ENCODE data around the gene PSME1. TPM values are rescaled to one million over a fixed set of nuclear protein-coding genes. Genes with fewer than 3 reads are reported as not detected.

The PSME1 gene
- total and polyA plus RNA-seq, 10 of the 15 experiments (the other 5 are each of a cell fraction or from before 2014, with no cell fraction given), result 250 to 1,378 (median 412) TPM

GRCh38 chr14:24096545-24097181 is 39.3 kb upstream of the PSME1 start:
- H3K9me3 ChIP-seq (replicated peaks; ENCODE audit: control insufficient read depth, insufficient read depth, low read length), result no peaks in the 10 kb centered on the region
- H3K4me2 ChIP-seq (ENCODE audit: control insufficient read depth, insufficient read depth), result no peak overlapping the region
- POLR2A ChIA-PET, result interaction anchor here (0.5 to 6.8 kb wide), 10 partner anchors 12 to 543 kb away, joined by 3 to 90 read pairs (median 5); partner anchors contain the start of genes DCAF11, FITM1, NRL and PSME2
- ATAC-seq, result no peak
- no peaks in the 10 kb centered on the region for H3K27me3 ChIP-seq (replicated peaks in 1 of 2; ENCODE audit: control insufficient read depth in 2 of 2, insufficient read depth in 2 of 2, low read length in 1 of 2)
- no peak overlapping the region for H3K27ac ChIP-seq (ENCODE audit: control insufficient read depth, insufficient read depth)
- H3K36me3 ChIP-seq (ENCODE audit: control insufficient read depth in 2 of 2, insufficient read depth in 2 of 2, low read length in 1 of 2), result peaks cover 4 to 14% of the 10 kb centered on the region in 2 experiments; a peak in 3 of 4 replicates
- no peak overlapping the region for H3K9ac ChIP-seq (ENCODE audit: control insufficient read depth, insufficient read depth, low read length)
- BruUV-seq (replicated peaks), result no TSS peak
- RAD21 ChIA-PET (ENCODE audit: unreplicated experiment), result interaction anchor here (1.5 to 9.1 kb wide), 8 partner anchors 11 to 138 kb away, joined by 3 to 153 read pairs (median 24); partner anchors contain the start of genes DCAF11, IRF9, NRL and PSME1
- no peak for DNase-seq (ENCODE audit: low read depth, low spot score)
- 85% methylated on average over 8 of the region's 8 CpGs for WGBS (ENCODE audit: insufficient coverage, insufficient replicate concordance, low lambda C conversion rate, missing lambda C conversion rate)
- TF ChIP-seq SUZ12 (IDR thresholded peaks at IDR 0.05; ENCODE audit: unreplicated experiment) (no peak), EGR1 (IDR thresholded peaks at IDR 0.05; ENCODE audit: borderline replicate concordance in 1 of 2, low read depth in 2 of 2, low read length in 2 of 2) (no peak)
- H3K79me2 ChIP-seq (ENCODE audit: control insufficient read depth, insufficient read depth, low read length), result peaks cover 24% of the 10 kb centered on the region
- CTCF ChIA-PET, result interaction anchor here (0.7 to 11.2 kb wide), 5 partner anchors 9 to 335 kb away, joined by 3 to 294 read pairs (median 55); partner anchors contain the start of gene IRF9
- FAIRE-seq, result no peak
- no peak overlapping the region for H3K4me3 ChIP-seq
- H3K4me1 ChIP-seq (ENCODE audit: control insufficient read depth, insufficient read depth, low read length), result 0 out of 2 replicates have a peak, but pooled peaks cover 3% of the 10 kb centered on the region
- intact Hi-C loops (cut with micrococcal nuclease; ENCODE audit: unreplicated experiment) (no loop called here), in situ Hi-C loops (cut with MboI) (no loop called here)
- no peak overlapping the region for H2AFZ ChIP-seq (ENCODE audit: control insufficient read depth, low read depth, low read length)
- SMC1A ChIA-PET (ENCODE audit: uncharacterized antibody, unreplicated experiment), result interaction anchor here (1.8 to 9.2 kb wide), 6 partner anchors 10 to 64 kb away, joined by 4 to 195 read pairs (median 24); partner anchors contain the start of genes DCAF11, IRF9, NRL and PSME2
- H4K20me1 ChIP-seq (ENCODE audit: control insufficient read depth, insufficient read depth), result no peaks in the 10 kb centered on the region

GRCh38 chr14:24098229-24098926 is 37.6 kb upstream of the PSME1 start:
- Histone ChIP-seq H3K4me1 (ENCODE audit: control insufficient read depth, insufficient read depth, low read length) (0 out of 2 replicates have a peak, but pooled peaks cover 3% of the 10 kb centered on the region), H3K27me3 (replicated peaks in 1 of 2; ENCODE audit: control insufficient read depth in 2 of 2, insufficient read depth in 2 of 2, low read length in 1 of 2) (no peaks in the 10 kb centered on the region), H4K20me1 (ENCODE audit: control insufficient read depth, insufficient read depth) (no peaks in the 10 kb centered on the region), H3K36me3 (ENCODE audit: control insufficient read depth in 2 of 2, insufficient read depth in 2 of 2, low read length in 1 of 2) (peaks cover 7 to 14% of the 10 kb centered on the region in 2 experiments; a peak in 3 of 4 replicates), H3K4me3 (no peak overlapping the region), H3K4me2 (ENCODE audit: control insufficient read depth, insufficient read depth) (no peak overlapping the region), H3K79me2 (ENCODE audit: control insufficient read depth, insufficient read depth, low read length) (peaks cover 24% of the 10 kb centered on the region), H3K9ac (ENCODE audit: control insufficient read depth, insufficient read depth, low read length) (no peak overlapping the region), H2AFZ (ENCODE audit: control insufficient read depth, low read depth, low read length) (no peak overlapping the region), H3K27ac (ENCODE audit: control insufficient read depth, insufficient read depth) (no peak overlapping the region), H3K9me3 (replicated peaks; ENCODE audit: control insufficient read depth, insufficient read depth, low read length) (no peaks in the 10 kb centered on the region)
- ATAC-seq (no peak), FAIRE-seq (no peak), DNase-seq (ENCODE audit: low read depth, low spot score) (no peak)
- in situ Hi-C loops (cut with MboI), result no loop called here
- 89% methylated on average over 16 of the region's 16 CpGs for WGBS (ENCODE audit: insufficient coverage, insufficient replicate concordance, low lambda C conversion rate, missing lambda C conversion rate)
- RAD21 ChIA-PET (ENCODE audit: unreplicated experiment), result interaction anchor here (9.1 kb wide), 1 partner anchor 9 kb away, joined by 153 read pairs; no protein-coding TSS in a partner anchor
- TF ChIP-seq ASH2L (IDR thresholded peaks at IDR 0.05; ENCODE audit: borderline replicate concordance, low read depth) (no peak), FOXM1 (IDR thresholded peaks at IDR 0.05; ENCODE audit: low read depth, low read length) (no peak), RELB (IDR thresholded peaks at IDR 0.05; ENCODE audit: low read depth) (no peak), FOS (IDR thresholded peaks at IDR 0.05; ENCODE audit: borderline replicate concordance, extremely low read depth, insufficient read length) (no peak), PML (IDR thresholded peaks at IDR 0.05; ENCODE audit: low read length) (no peak), ZNF622 (IDR thresholded peaks at IDR 0.05) (no peak), TCF12 (IDR thresholded peaks at IDR 0.05; ENCODE audit: low read depth, low read length) (no peak)
- SMC1A ChIA-PET (ENCODE audit: uncharacterized antibody, unreplicated experiment), result interaction anchor here (1.8 to 9.2 kb wide), 2 partner anchors 8 to 40 kb away, joined by 4 to 195 read pairs; no protein-coding TSS in a partner anchor
- CTCF ChIA-PET, result interaction anchor here (0.9 to 11.2 kb wide), 3 partner anchors 7 to 41 kb away, joined by 3 to 294 read pairs (median 4); partner anchors contain the start of genes DCAF11 and NRL
- intact Hi-C loops (cut with micrococcal nuclease; ENCODE audit: unreplicated experiment), result no loop called here
- BruUV-seq (replicated peaks), result no TSS peak
- POLR2A ChIA-PET, result interaction anchor here (4.9 to 6.8 kb wide), 2 partner anchors 11 to 49 kb away, joined by 38 to 90 read pairs; partner anchors contain the start of genes PSME2 and RNF31
